K562 (cell line): ENCODE data around the gene RNF138.

ENCODE experiments used
- E2F6 ChIP-seq, 2 experiments: IDR thresholded peaks; 2 replicates each; pipeline ENCODE4 v1.6.1; 2011; ENCODE audit warnings: borderline replicate concordance in 1 of 2, control low read depth in 1 of 2, low read depth in 1 of 2, low read length in 1 of 2, mild to moderate bottlenecking in 1 of 2, mixed read lengths in 1 of 2, moderate library complexity in 1 of 2; ENCODE audit not compliant: insufficient read depth in 1 of 2, insufficient read length in 1 of 2, poor library complexity in 1 of 2, severe bottlenecking in 1 of 2; ENCODE audit errors: extremely low read depth in 1 of 2
- PHF8 ChIP-seq: fragments of 200-600 bp; sonication (generic); IDR thresholded peaks from 2 replicates; pipeline ENCODE4 v1.6.1; 2012; ENCODE audit warnings: mixed run types, mild to moderate bottlenecking, inconsistent platforms, low read length, moderate library complexity, borderline replicate concordance
- POLR2G ChIP-seq: fragments of 200-400 bp; formaldehyde crosslinking; IDR thresholded peaks from 2 replicates; pipeline ENCODE4 v1.6.1; 2017; ENCODE audit warnings: low read depth, mild to moderate bottlenecking, antibody characterized with exemption, low read length, moderate library complexity
- YY1 ChIP-seq, 3 experiments: IDR thresholded peaks; 2 replicates each; pipeline ENCODE4 v1.6.1; 2011; ENCODE audit warnings: low read length in 2 of 3, mild to moderate bottlenecking in 2 of 3, moderate library complexity in 2 of 3, borderline replicate concordance in 1 of 3, control low read depth in 1 of 3, low read depth in 1 of 3; ENCODE audit not compliant: insufficient read depth in 3 of 3, insufficient replicate concordance in 2 of 3, control insufficient read depth in 1 of 3, insufficient read length in 1 of 3; ENCODE audit errors: extremely low read depth in 1 of 3
- ZNF23 ChIP-seq: fragments of 250-450 bp; sonication (Bioruptor Pico); IDR thresholded peaks from 2 replicates; pipeline ENCODE4 v1.4.0; 2020; ENCODE audit warnings: mild to moderate bottlenecking
- TF ChIP-seq, protein P1 (sequence below), 3 experiments: IDR thresholded peaks in 2 of 3; conservative IDR thresholded peaks in 1 of 3; 2 replicates each; pipeline ENCODE4 v1.5.1; 2011 to 2012; ENCODE audit warnings: low read length in 3 of 3, mild to moderate bottlenecking in 3 of 3, control low read depth in 2 of 3, improper control_type of control experiment in 1 of 3, inconsistent platforms in 1 of 3, low read depth in 1 of 3, mixed read lengths in 1 of 3, moderate library complexity in 1 of 3; ENCODE audit not compliant: insufficient read depth in 2 of 3
- TF ChIP-seq, protein P2 (sequence below): sonication (generic); formaldehyde crosslinking; IDR thresholded peaks from 2 replicates; pipeline ENCODE4 v1.8.0; 2023; ENCODE audit warnings: missing genetic modification reagents, mild to moderate bottlenecking, borderline replicate concordance
- TF ChIP-seq, protein P3 (sequence below), 2 experiments: fragments of 450-650 bp in 1 of 2; sonication (generic) in 1 of 2; formaldehyde crosslinking in 1 of 2; IDR thresholded peaks; 2 replicates each; pipeline versions ENCODE4 v1.7.1 to v1.9.0; 2016 to 2022; ENCODE audit warnings: inconsistent platforms in 1 of 2, mild to moderate bottlenecking in 1 of 2, missing genetic modification reagents in 1 of 2

DNA sequence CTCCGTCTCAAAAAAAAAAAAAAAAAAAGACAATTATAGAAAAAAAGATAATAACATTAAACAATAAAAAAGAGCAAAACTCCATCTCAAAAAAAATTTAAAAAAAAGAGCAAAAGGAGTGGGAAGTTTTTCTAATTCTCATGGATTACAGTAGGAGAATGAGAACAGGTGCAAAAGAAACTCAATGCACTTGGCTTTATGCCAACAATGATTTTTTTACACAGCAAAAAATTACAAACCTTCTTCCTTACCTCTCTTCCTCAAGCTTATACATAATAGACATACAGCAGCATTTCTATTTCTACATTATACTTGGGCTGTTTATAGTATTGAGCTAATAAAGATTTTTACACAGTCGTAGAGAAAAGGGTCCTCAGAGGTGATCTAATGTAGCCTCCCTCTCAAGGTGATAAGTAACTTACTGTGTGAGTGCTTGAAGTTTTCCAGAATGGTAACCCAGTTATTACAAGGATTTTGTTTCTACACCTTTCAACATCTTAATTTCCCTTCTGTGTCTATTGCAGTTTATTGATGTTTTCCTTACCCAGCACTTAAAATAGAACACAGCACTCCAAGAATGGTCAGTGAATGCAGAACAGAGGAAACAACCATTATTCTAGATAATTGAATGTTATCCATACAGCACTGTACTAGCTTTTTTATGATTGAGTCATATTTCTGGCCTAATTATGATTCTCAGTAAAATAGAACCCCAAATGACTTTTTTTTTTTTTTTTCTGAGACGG lies 34.9 kb upstream of the RNF138 start:
- TF ChIP-seq E2F6 (IDR thresholded peaks at IDR 0.05; ENCODE audit: borderline replicate concordance in 1 of 2, extremely low read depth in 1 of 2, insufficient read depth in 1 of 2, insufficient read length in 1 of 2, low read depth in 1 of 2, low read length in 1 of 2, poor library complexity in 1 of 2, severe bottlenecking in 1 of 2) (no peak), POLR2G (no peak), PHF8 (no peak), YY1 (IDR thresholded peaks at IDR 0.05; ENCODE audit: borderline replicate concordance in 1 of 3, control insufficient read depth in 1 of 3, extremely low read depth in 1 of 3, insufficient read depth in 3 of 3, insufficient read length in 1 of 3, insufficient replicate concordance in 2 of 3, low read depth in 1 of 3, low read length in 2 of 3) (no peak), ZNF23 (CRISPR knock-in tag) (no peak)
- TF ChIP-seq, protein P1, sequence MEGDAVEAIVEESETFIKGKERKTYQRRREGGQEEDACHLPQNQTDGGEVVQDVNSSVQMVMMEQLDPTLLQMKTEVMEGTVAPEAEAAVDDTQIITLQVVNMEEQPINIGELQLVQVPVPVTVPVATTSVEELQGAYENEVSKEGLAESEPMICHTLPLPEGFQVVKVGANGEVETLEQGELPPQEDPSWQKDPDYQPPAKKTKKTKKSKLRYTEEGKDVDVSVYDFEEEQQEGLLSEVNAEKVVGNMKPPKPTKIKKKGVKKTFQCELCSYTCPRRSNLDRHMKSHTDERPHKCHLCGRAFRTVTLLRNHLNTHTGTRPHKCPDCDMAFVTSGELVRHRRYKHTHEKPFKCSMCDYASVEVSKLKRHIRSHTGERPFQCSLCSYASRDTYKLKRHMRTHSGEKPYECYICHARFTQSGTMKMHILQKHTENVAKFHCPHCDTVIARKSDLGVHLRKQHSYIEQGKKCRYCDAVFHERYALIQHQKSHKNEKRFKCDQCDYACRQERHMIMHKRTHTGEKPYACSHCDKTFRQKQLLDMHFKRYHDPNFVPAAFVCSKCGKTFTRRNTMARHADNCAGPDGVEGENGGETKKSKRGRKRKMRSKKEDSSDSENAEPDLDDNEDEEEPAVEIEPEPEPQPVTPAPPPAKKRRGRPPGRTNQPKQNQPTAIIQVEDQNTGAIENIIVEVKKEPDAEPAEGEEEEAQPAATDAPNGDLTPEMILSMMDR (IDR thresholded peaks at IDR 0.05 in 2 of 3, conservative IDR thresholded peaks at IDR 0.05 in 1 of 3; ENCODE audit: insufficient read depth in 2 of 3, low read depth in 1 of 3, low read length in 3 of 3): no peak
- TF ChIP-seq, protein P2, sequence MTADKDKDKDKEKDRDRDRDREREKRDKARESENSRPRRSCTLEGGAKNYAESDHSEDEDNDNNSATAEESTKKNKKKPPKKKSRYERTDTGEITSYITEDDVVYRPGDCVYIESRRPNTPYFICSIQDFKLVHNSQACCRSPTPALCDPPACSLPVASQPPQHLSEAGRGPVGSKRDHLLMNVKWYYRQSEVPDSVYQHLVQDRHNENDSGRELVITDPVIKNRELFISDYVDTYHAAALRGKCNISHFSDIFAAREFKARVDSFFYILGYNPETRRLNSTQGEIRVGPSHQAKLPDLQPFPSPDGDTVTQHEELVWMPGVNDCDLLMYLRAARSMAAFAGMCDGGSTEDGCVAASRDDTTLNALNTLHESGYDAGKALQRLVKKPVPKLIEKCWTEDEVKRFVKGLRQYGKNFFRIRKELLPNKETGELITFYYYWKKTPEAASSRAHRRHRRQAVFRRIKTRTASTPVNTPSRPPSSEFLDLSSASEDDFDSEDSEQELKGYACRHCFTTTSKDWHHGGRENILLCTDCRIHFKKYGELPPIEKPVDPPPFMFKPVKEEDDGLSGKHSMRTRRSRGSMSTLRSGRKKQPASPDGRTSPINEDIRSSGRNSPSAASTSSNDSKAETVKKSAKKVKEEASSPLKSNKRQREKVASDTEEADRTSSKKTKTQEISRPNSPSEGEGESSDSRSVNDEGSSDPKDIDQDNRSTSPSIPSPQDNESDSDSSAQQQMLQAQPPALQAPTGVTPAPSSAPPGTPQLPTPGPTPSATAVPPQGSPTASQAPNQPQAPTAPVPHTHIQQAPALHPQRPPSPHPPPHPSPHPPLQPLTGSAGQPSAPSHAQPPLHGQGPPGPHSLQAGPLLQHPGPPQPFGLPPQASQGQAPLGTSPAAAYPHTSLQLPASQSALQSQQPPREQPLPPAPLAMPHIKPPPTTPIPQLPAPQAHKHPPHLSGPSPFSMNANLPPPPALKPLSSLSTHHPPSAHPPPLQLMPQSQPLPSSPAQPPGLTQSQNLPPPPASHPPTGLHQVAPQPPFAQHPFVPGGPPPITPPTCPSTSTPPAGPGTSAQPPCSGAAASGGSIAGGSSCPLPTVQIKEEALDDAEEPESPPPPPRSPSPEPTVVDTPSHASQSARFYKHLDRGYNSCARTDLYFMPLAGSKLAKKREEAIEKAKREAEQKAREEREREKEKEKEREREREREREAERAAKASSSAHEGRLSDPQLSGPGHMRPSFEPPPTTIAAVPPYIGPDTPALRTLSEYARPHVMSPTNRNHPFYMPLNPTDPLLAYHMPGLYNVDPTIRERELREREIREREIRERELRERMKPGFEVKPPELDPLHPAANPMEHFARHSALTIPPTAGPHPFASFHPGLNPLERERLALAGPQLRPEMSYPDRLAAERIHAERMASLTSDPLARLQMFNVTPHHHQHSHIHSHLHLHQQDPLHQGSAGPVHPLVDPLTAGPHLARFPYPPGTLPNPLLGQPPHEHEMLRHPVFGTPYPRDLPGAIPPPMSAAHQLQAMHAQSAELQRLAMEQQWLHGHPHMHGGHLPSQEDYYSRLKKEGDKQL (CRISPR knock-in tag): no peak
- TF ChIP-seq, protein P3, sequence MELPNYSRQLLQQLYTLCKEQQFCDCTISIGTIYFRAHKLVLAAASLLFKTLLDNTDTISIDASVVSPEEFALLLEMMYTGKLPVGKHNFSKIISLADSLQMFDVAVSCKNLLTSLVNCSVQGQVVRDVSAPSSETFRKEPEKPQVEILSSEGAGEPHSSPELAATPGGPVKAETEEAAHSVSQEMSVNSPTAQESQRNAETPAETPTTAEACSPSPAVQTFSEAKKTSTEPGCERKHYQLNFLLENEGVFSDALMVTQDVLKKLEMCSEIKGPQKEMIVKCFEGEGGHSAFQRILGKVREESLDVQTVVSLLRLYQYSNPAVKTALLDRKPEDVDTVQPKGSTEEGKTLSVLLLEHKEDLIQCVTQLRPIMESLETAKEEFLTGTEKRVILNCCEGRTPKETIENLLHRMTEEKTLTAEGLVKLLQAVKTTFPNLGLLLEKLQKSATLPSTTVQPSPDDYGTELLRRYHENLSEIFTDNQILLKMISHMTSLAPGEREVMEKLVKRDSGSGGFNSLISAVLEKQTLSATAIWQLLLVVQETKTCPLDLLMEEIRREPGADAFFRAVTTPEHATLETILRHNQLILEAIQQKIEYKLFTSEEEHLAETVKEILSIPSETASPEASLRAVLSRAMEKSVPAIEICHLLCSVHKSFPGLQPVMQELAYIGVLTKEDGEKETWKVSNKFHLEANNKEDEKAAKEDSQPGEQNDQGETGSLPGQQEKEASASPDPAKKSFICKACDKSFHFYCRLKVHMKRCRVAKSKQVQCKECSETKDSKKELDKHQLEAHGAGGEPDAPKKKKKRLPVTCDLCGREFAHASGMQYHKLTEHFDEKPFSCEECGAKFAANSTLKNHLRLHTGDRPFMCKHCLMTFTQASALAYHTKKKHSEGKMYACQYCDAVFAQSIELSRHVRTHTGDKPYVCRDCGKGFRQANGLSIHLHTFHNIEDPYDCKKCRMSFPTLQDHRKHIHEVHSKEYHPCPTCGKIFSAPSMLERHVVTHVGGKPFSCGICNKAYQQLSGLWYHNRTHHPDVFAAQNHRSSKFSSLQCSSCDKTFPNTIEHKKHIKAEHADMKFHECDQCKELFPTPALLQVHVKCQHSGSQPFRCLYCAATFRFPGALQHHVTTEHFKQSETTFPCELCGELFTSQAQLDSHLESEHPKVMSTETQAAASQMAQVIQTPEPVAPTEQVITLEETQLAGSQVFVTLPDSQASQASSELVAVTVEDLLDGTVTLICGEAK (IDR thresholded peaks at IDR 0.05): no peak
- TF ChIP-seq, protein P3 (CRISPR knock-in tag; IDR thresholded peaks at IDR 0.05): no peak
